Subcutaneous adipose tissue (tissue), 4 donors: ENCODE results near the gene RAET1G. TPM values are rescaled to one million over a fixed set of nuclear protein-coding genes. Genes with fewer than 3 reads are reported as not detected.

Experiments
- total RNA-seq, 4 donors: library from RNA; depleted of rRNA; stranded (reverse); fragments of >200 nt; gene quantifications; one replicate each; pipeline ENCODE4 v1.1.0, GENCODE V29; 2016
- TF ChIP-seq, protein P1 (sequence below): fragments of 450-650 bp; IDR thresholded peaks from one replicate; pipeline ENCODE4 v1.5.1; 2016; ENCODE audit warnings: low read depth, mild to moderate bottlenecking, control low read depth, antibody characterized with exemption, moderate library complexity

RAET1G gene
- total RNA-seq, 4 donors from 2014 or later, result 0.82 TPM; not detected in 3

- TF ChIP-seq, protein P1, sequence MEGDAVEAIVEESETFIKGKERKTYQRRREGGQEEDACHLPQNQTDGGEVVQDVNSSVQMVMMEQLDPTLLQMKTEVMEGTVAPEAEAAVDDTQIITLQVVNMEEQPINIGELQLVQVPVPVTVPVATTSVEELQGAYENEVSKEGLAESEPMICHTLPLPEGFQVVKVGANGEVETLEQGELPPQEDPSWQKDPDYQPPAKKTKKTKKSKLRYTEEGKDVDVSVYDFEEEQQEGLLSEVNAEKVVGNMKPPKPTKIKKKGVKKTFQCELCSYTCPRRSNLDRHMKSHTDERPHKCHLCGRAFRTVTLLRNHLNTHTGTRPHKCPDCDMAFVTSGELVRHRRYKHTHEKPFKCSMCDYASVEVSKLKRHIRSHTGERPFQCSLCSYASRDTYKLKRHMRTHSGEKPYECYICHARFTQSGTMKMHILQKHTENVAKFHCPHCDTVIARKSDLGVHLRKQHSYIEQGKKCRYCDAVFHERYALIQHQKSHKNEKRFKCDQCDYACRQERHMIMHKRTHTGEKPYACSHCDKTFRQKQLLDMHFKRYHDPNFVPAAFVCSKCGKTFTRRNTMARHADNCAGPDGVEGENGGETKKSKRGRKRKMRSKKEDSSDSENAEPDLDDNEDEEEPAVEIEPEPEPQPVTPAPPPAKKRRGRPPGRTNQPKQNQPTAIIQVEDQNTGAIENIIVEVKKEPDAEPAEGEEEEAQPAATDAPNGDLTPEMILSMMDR, result no peak
Observed at GRCh38 chr6:149923327-149923986, 536 bp upstream of the RAET1G start.

DNA sequence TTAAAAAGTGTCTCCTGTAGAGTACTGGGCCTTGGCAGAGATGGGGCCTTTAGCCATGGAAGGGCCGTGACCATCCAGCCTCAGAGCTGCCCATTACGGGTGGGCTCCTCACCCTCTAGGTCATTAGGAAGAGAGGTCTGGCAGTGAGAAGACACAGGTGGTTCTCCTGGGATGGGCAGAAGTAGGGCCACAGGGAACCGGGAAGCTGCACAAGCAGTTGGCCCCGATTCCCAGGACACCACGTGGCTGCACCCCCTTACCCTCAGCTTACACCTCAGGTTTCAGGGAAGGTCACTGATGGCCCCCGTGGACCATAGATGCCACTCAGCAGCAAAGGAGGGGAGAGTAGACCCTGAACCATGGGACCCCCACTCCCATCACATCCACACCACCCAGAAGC is 1.6 kb downstream of the RAET1G start:
- TF ChIP-seq, protein P1, result no peak

- TF ChIP-seq, protein P1, result no peak
Observed at GRCh38 chr6:149919834-149920225, 3.1 kb downstream of the RAET1G start.

- TF ChIP-seq, protein P1, result no peak
Observed at GRCh38 chr6:149918151-149918905, 4.6 kb downstream of the RAET1G start.

DNA sequence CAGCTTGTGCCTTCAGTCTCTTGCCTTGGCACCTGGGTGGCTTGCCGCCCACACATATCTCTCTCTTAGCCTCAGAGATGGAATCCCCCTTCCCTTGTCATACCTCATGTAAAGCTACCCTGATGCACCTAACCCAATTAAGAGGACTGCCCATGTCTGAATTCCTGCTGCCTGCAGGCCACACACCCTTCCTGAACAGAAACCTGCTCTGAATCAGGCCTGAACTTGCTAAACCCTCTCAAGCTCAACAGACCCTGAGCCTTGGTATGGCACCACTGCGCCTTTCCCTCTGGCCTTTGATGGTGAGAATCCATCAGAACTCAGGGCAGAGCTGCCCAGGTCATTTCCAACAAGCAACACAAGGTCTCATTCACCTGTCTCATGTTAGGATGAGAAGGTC is 5.2 kb downstream of the RAET1G start:
- TF ChIP-seq, protein P1, result no peak

DNA sequence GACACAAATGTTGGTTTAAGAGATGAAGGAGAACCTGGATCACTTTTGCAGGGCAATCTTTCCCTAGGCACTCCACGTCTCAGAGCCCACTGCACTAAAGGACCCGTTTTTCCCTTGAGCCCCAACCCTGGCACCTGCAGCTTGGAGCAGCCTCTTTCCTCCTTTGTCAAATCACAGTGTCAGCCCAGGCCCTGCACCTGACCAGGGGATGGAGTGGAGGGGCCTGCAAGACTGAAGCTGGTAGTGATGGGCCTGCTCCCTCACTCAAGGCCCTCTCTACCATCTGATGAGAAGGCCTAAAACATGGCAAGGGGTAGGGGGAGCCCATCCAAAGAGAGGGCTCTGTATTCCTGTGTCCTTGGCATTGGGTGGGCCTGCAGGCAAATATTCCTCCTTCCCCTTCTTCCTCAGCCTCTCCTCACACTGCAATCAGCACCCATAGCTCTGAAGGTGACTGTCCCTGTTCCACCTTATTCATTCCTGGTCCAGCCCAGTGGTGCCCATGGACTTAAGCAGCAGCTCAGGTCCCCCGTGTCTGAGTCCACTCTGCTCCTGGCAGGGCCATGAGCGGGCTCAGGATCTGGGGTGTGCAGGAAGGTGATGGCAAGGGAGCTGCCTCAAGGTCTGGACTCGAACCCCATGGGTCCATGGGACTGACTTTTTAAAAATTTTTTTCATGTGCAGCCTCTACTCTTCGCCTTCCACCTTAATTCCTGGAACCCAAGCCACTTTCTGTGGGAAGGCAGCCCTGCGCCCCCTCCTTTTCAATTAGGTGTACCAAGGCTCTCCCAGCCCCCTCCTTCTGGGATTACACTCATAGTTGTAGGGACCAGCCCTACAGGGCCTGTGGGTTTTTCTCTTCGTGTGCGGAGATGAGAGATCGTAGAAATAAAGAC is 6.7 kb downstream of the RAET1G start:
- TF ChIP-seq, protein P1, result no peak
